ENCODE results near the gene CFHR4.

The CFHR4 gene

GRCh38 chr1:196960854-196961253 is 73.0 kb downstream of the CFHR4 start:
- Histone ChIP-seq H4K20me1 (ENCODE audit: control insufficient read depth, insufficient read depth, low read depth, low read length) (no peaks in the 10 kb centered on the region), H3K27ac (ENCODE audit: low read depth, low read length) (no peak overlapping the region), H3K36me3 (ENCODE audit: control insufficient read depth, low read length) (no peaks in the 10 kb centered on the region), H3K4me1 (ENCODE audit: control insufficient read depth, low read length) (no peaks in the 10 kb centered on the region), H3K9me3 (ENCODE audit: control insufficient read depth, insufficient read depth, low read length) (no peaks in the 10 kb centered on the region), H3K79me2 (ENCODE audit: control insufficient read depth, low read length) (no peaks in the 10 kb centered on the region), H3K27me3 (ENCODE audit: control insufficient read depth, low read length) (no peaks in the 10 kb centered on the region; the same call in 1 of the 2 replicates), H3K4me2 (ENCODE audit: low read length) (no peak overlapping the region), H3K4me3 (ENCODE audit: low read length) (no peak overlapping the region), H3K9me2 (replicated peaks; ENCODE audit: control insufficient read depth, low read length) (no peaks in the 10 kb centered on the region), H3F3A (ENCODE audit: control insufficient read depth, insufficient read depth) (no peaks in the 10 kb centered on the region)
- no peak for TF ChIP-seq CTCF (IDR thresholded peaks at IDR 0.05; ENCODE audit: low read depth, low read length, poor library complexity, severe bottlenecking)
- TF ChIP-seq EZH2phosphoT487 (IDR thresholded peaks at IDR 0.05; ENCODE audit: borderline replicate concordance, low read length), result no peak

Data from DOHH2 (cell line).